SJCRH30 (cell line): Measurements from ENCODE around the gene COLEC12. TPM values are rescaled to one million over a fixed set of nuclear protein-coding genes. Genes with fewer than 3 reads are reported as not detected.
A peak's percentile ranks its signal among the peaks of the same experiment; 100 is the strongest.

Experiments used
- DNase-seq, 2 experiments: peaks; one replicate each; pipeline ENCODE4 v3.0.0-alpha.2; 2015 to 2020
- H3K27ac ChIP-seq: fragments of 250-450 bp; sonication (Bioruptor Pico); 2 replicates; pipeline ENCODE4 v1.5.1; 2020; ENCODE audit warnings: mild to moderate bottlenecking, moderate library complexity
- H3K27me3 ChIP-seq: fragments of 250-450 bp; sonication (Bioruptor Pico); 2 replicates; pipeline ENCODE4 v1.5.1; 2020; ENCODE audit warnings: mild to moderate bottlenecking, moderate library complexity
- H3K36me3 ChIP-seq: fragments of 250-450 bp; sonication (Bioruptor Pico); 2 replicates; pipeline ENCODE4 v1.5.1; 2020; ENCODE audit warnings: mild to moderate bottlenecking, moderate library complexity
- H3K4me1 ChIP-seq: fragments of 250-450 bp; sonication (Bioruptor Pico); 2 replicates; pipeline ENCODE4 v1.5.1; 2020; ENCODE audit warnings: mild to moderate bottlenecking, moderate library complexity
- H3K4me3 ChIP-seq: fragments of 250-450 bp; sonication (Bioruptor Pico); 2 replicates; pipeline ENCODE4 v1.5.1; 2020; ENCODE audit warnings: mild to moderate bottlenecking, moderate library complexity
- H3K9me3 ChIP-seq: fragments of 250-450 bp; sonication (Bioruptor Pico); replicated peaks from 2 replicates; pipeline ENCODE4 v1.5.1; 2020; ENCODE audit warnings: mild to moderate bottlenecking, moderate library complexity
- total RNA-seq: library from RNA; depleted of rRNA; stranded (reverse); fragments of >200 nt; shearing (Covaris generic); gene quantifications from 2 replicates; pipeline ENCODE4 v1.2.3, GENCODE V29; 2014

The COLEC12 gene
- total RNA-seq, 1 experiment from 2014 or later, result not detected

- DNase-seq, result no peak
- H3K36me3 ChIP-seq, result no peaks in the 10 kb centered on the region
- H3K9me3 ChIP-seq, result no peaks in the 10 kb centered on the region
- no peak overlapping the region for H3K27ac ChIP-seq
- H3K4me3 ChIP-seq, result no peak overlapping the region
- no peaks in the 10 kb centered on the region for H3K27me3 ChIP-seq
- no peaks in the 10 kb centered on the region for H3K4me1 ChIP-seq
These were observed 110.7 kb downstream of the COLEC12 start for GRCh38 chr18:389658-390357.

- H3K36me3 ChIP-seq, result no peaks in the 10 kb centered on the region
- H3K27ac ChIP-seq, result no peak overlapping the region
- H3K27me3 ChIP-seq, result no peaks in the 10 kb centered on the region
- no peaks in the 10 kb centered on the region for H3K4me1 ChIP-seq
- no peaks in the 10 kb centered on the region for H3K9me3 ChIP-seq
- H3K4me3 ChIP-seq, result no peak overlapping the region
- DNase-seq, result no peak
These were observed 112.3 kb downstream of the COLEC12 start for GRCh38 chr18:388200-388599.

GRCh38 chr18:386994-387393 lies 113.5 kb downstream of the COLEC12 start:
- Histone ChIP-seq H3K36me3 (no peaks in the 10 kb centered on the region), H3K4me3 (no peak overlapping the region), H3K27me3 (no peaks in the 10 kb centered on the region), H3K4me1 (no peaks in the 10 kb centered on the region), H3K9me3 (no peaks in the 10 kb centered on the region), H3K27ac (no peak overlapping the region)
- DNase-seq, result no peak

GRCh38 chr18:384897-385296 lies 115.6 kb downstream of the COLEC12 start:
- no peak overlapping the region for H3K27ac ChIP-seq
- H3K36me3 ChIP-seq, result no peaks in the 10 kb centered on the region
- no peaks in the 10 kb centered on the region for H3K9me3 ChIP-seq
- H3K27me3 ChIP-seq, result no peaks in the 10 kb centered on the region
- no peaks in the 10 kb centered on the region for H3K4me1 ChIP-seq
- H3K4me3 ChIP-seq, result no peak overlapping the region
- DNase-seq, result no peak

GRCh38 chr18:383135-383534 lies 117.4 kb downstream of the COLEC12 start:
- H3K4me1 ChIP-seq, result no peaks in the 10 kb centered on the region
- H3K27ac ChIP-seq, result no peak overlapping the region
- no peak for DNase-seq
- no peaks in the 10 kb centered on the region for H3K9me3 ChIP-seq
- no peak overlapping the region for H3K4me3 ChIP-seq
- H3K27me3 ChIP-seq, result no peaks in the 10 kb centered on the region
- H3K36me3 ChIP-seq, result no peaks in the 10 kb centered on the region

- Histone ChIP-seq H3K4me3 (no peak overlapping the region), H3K27me3 (no peaks in the 10 kb centered on the region), H3K9me3 (no peaks in the 10 kb centered on the region), H3K27ac (no peak overlapping the region), H3K4me1 (no peaks in the 10 kb centered on the region), H3K36me3 (no peaks in the 10 kb centered on the region)
- no peak for DNase-seq
These were observed 118.0 kb downstream of the COLEC12 start for GRCh38 chr18:382423-382984.

GRCh38 chr18:379681-380330 lies 120.7 kb downstream of the COLEC12 start:
- H3K27ac ChIP-seq, result no peak overlapping the region
- H3K27me3 ChIP-seq, result no peaks in the 10 kb centered on the region
- no peaks in the 10 kb centered on the region for H3K4me1 ChIP-seq
- no peak for DNase-seq
- no peaks in the 10 kb centered on the region for H3K9me3 ChIP-seq
- H3K4me3 ChIP-seq, result no peak overlapping the region
- H3K36me3 ChIP-seq, result no peaks in the 10 kb centered on the region

- no peaks in the 10 kb centered on the region for H3K9me3 ChIP-seq
- no peak for DNase-seq
These were observed 122.4 kb downstream of the COLEC12 start for GRCh38 chr18:378079-378478.

GRCh38 chr18:377088-377487 lies 123.4 kb downstream of the COLEC12 start:
- H3K27ac ChIP-seq, result no peak overlapping the region
- no peak for DNase-seq
- H3K4me3 ChIP-seq, result no peak overlapping the region
- no peaks in the 10 kb centered on the region for H3K27me3 ChIP-seq
- H3K36me3 ChIP-seq, result no peaks in the 10 kb centered on the region
- no peaks in the 10 kb centered on the region for H3K4me1 ChIP-seq
- H3K9me3 ChIP-seq, result no peaks in the 10 kb centered on the region

More at GRCh38 chr18:378079-378478, 122.4 kb downstream of the COLEC12 start:
- H3K27ac ChIP-seq, result no peak overlapping the region
- no peak overlapping the region for H3K4me3 ChIP-seq
- H3K36me3 ChIP-seq, result no peaks in the 10 kb centered on the region
- H3K27me3 ChIP-seq, result no peaks in the 10 kb centered on the region
- no peaks in the 10 kb centered on the region for H3K4me1 ChIP-seq

- no peak overlapping the region for H3K4me3 ChIP-seq
- peak in 1 of 2 experiments; percentile 20 for DNase-seq
- H3K36me3 ChIP-seq, result no peaks in the 10 kb centered on the region
- H3K27ac ChIP-seq, result no peak overlapping the region
- no peaks in the 10 kb centered on the region for H3K27me3 ChIP-seq
- no peaks in the 10 kb centered on the region for H3K9me3 ChIP-seq
- no peaks in the 10 kb centered on the region for H3K4me1 ChIP-seq
These were observed 124.2 kb downstream of the COLEC12 start for GRCh38 chr18:376311-376710.

GRCh38 chr18:374721-375168 lies 125.8 kb downstream of the COLEC12 start:
- no peaks in the 10 kb centered on the region for H3K27me3 ChIP-seq
- no peak overlapping the region for H3K27ac ChIP-seq
- no peaks in the 10 kb centered on the region for H3K9me3 ChIP-seq
- DNase-seq, result no peak
- no peak overlapping the region for H3K4me3 ChIP-seq
- no peaks in the 10 kb centered on the region for H3K36me3 ChIP-seq
- no peaks in the 10 kb centered on the region for H3K4me1 ChIP-seq

GRCh38 chr18:373780-374179 lies 126.7 kb downstream of the COLEC12 start:
- no peaks in the 10 kb centered on the region for H3K36me3 ChIP-seq
- H3K4me1 ChIP-seq, result no peaks in the 10 kb centered on the region
- H3K9me3 ChIP-seq, result no peaks in the 10 kb centered on the region

GRCh38 chr18:371609-371982 lies 128.9 kb downstream of the COLEC12 start:
- no peak for DNase-seq
- no peak overlapping the region for H3K4me3 ChIP-seq
- H3K9me3 ChIP-seq, result no peaks in the 10 kb centered on the region
- H3K36me3 ChIP-seq, result no peaks in the 10 kb centered on the region
- no peak overlapping the region for H3K27ac ChIP-seq
- H3K27me3 ChIP-seq, result no peaks in the 10 kb centered on the region
- H3K4me1 ChIP-seq, result no peaks in the 10 kb centered on the region

More at GRCh38 chr18:373780-374179, 126.7 kb downstream of the COLEC12 start:
- no peak for DNase-seq
- no peaks in the 10 kb centered on the region for H3K27me3 ChIP-seq
- H3K4me3 ChIP-seq, result no peak overlapping the region
- H3K27ac ChIP-seq, result no peak overlapping the region

- H3K4me3 ChIP-seq, result no peak overlapping the region
- no peaks in the 10 kb centered on the region for H3K9me3 ChIP-seq
- H3K36me3 ChIP-seq, result no peaks in the 10 kb centered on the region
- DNase-seq, result no peak
- H3K27me3 ChIP-seq, result no peaks in the 10 kb centered on the region
- no peak overlapping the region for H3K27ac ChIP-seq
- no peaks in the 10 kb centered on the region for H3K4me1 ChIP-seq
These were observed 129.5 kb downstream of the COLEC12 start for GRCh38 chr18:370751-371608.
